Tibial nerve (tissue), 4 donors: ENCODE results near the gene ADAP1. TPM values are rescaled to one million over a fixed set of nuclear protein-coding genes. Genes with fewer than 3 reads are reported as not detected.
A peak's percentile ranks its signal among the peaks of the same experiment; 100 is the strongest.

Experiments used
- DNase-seq, 2 donors: peaks; one replicate each; pipeline ENCODE4 v3.0.0-alpha.2; 2019; ENCODE audit warnings: low spot score in 2 of 2
- H3K27ac ChIP-seq, 4 donors: fragments of 200-600 bp; sonication (generic) in 3 of 4; one replicate each; pipeline ENCODE4 v1.5.1; 2017 to 2019; ENCODE audit warnings: mild to moderate bottlenecking in 1 of 4
- H3K27me3 ChIP-seq, 2 donors: fragments of 200-600 bp; sonication (generic) in 1 of 2; one replicate each; pipeline versions ENCODE4 v1.5.1 to v1.6.0; 2017 to 2019
- H3K36me3 ChIP-seq, 3 donors: fragments of 200-600 bp; sonication (generic); one replicate each; pipeline ENCODE4 v1.5.1; 2018 to 2019
- H3K4me1 ChIP-seq, 4 donors: fragments of 200-600 bp; sonication (generic) in 3 of 4; one replicate each; pipeline ENCODE4 v1.5.1; 2017 to 2019
- H3K4me3 ChIP-seq, 4 donors: fragments of 200-600 bp; sonication (generic) in 3 of 4; one replicate each; pipeline ENCODE4 v1.5.1; 2017 to 2019; ENCODE audit warnings: mild to moderate bottlenecking in 1 of 4, moderate library complexity in 1 of 4
- H3K9me3 ChIP-seq, 4 donors: fragments of 200-600 bp; sonication (generic) in 3 of 4; one replicate each; pipeline ENCODE4 v1.5.1; 2017 to 2019
- CTCF ChIP-seq, 5 experiments: fragments of 200-600 bp in 3 of 5; fragments of 450-650 bp in 2 of 5; sonication (generic) in 3 of 5; IDR thresholded peaks; one replicate each; pipeline ENCODE4 v1.5.1; 2016 to 2019; ENCODE audit warnings: antibody characterized with exemption in 5 of 5, mild to moderate bottlenecking in 3 of 5, moderate library complexity in 2 of 5
- EP300 ChIP-seq, 2 donors: sonication (generic); formaldehyde crosslinking; IDR thresholded peaks; one replicate each; pipeline ENCODE4 v1.6.1; 2017; ENCODE audit warnings: antibody characterized with exemption in 2 of 2, mild to moderate bottlenecking in 1 of 2
- POLR2A ChIP-seq, 2 donors: fragments of 450-650 bp; IDR thresholded peaks; one replicate each; pipeline ENCODE4 v1.6.1; 2017; ENCODE audit warnings: antibody characterized with exemption in 2 of 2, mild to moderate bottlenecking in 2 of 2, moderate library complexity in 2 of 2
- WGBS, 2 donors: methylation state at CpG; one replicate each; pipeline ENCODE4 v1.1.5; 2018; 5-methylcytosine and 5-hydroxymethylcytosine counted together
- total RNA-seq, 4 donors: library from RNA; depleted of rRNA; stranded (reverse); fragments of >200 nt; gene quantifications; one replicate each; pipeline ENCODE4 v1.1.0, GENCODE V29; 2016

The ADAP1 gene
- total RNA-seq, 4 donors from 2014 or later, result 29.3 to 53.0 (median 39.6) TPM

GRCh38 chr7:990352-990932 lies 36.0 kb upstream of the ADAP1 start:
- no peak overlapping the region for H3K4me3 ChIP-seq
- H3K27me3 ChIP-seq, result peaks cover 0 to 41% of the 10 kb centered on the region in 2 donors
- no peaks in the 10 kb centered on the region for H3K9me3 ChIP-seq
- H3K36me3 ChIP-seq, result peaks cover 0 to 8% (median 0%) of the 10 kb centered on the region in 3 donors
- no peak for TF ChIP-seq CTCF (IDR thresholded peaks at IDR 0.05)
- TF ChIP-seq EP300 (IDR thresholded peaks at IDR 0.05), result no peak
- TF ChIP-seq POLR2A (IDR thresholded peaks at IDR 0.05), result no peak
- DNase-seq, result no peak
- peak overlapping the region in 1 of 4 donors; percentile 84 for H3K27ac ChIP-seq
- H3K4me1 ChIP-seq, result peaks cover 0 to 57% (median 16%) of the 10 kb centered on the region in 4 donors
- 82% methylated on average over 29 to 32 of the region's 36 CpGs for WGBS, 2 donors

- H3K27me3 ChIP-seq, result peaks cover 0 to 55% of the 10 kb centered on the region in 2 donors
- TF ChIP-seq EP300 (IDR thresholded peaks at IDR 0.05) (no peak), CTCF (IDR thresholded peaks at IDR 0.05) (no peak), POLR2A (IDR thresholded peaks at IDR 0.05) (no peak)
- WGBS, 2 donors, result 38 to 56% methylated on average over 8 to 15 of the region's 15 CpGs
- H3K27ac ChIP-seq, result peak overlapping the region in 1 of 4 donors; percentile 73
- H3K4me3 ChIP-seq, result no peak overlapping the region
- no peak for DNase-seq
- H3K4me1 ChIP-seq, result peaks cover 0 to 54% (median 16%) of the 10 kb centered on the region in 4 donors
- H3K36me3 ChIP-seq, result no peaks in the 10 kb centered on the region
- H3K9me3 ChIP-seq, result no peaks in the 10 kb centered on the region
These were observed 34.6 kb upstream of the ADAP1 start for GRCh38 chr7:988963-989529.

DNA sequence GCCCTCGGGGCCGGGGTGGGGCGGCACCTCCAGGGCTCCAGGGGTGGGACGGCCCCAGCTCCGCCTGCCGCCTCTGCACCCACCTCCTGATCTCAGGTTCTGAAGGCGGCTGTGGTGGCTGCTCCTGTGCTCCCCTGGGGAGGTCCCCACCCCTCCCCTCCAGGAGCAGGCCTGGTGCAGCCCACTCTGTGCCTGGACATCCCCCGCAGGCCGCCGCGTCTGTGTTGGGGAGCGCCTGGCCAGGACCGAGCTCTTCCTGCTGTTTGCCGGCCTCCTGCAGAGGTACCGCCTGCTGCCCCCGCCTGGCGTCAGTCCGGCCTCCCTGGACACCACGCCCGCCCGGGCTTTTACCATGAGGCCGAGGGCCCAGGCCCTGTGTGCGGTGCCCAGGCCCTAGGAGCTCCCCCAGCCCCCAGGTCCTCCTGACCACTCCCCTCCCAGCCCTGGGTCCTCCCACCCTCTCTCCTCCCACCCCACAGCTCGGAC lies 34.0 kb upstream of the ADAP1 start:
- no peaks in the 10 kb centered on the region for H3K9me3 ChIP-seq

GRCh38 chr7:987909-988308 lies 33.4 kb upstream of the ADAP1 start:
- TF ChIP-seq POLR2A (IDR thresholded peaks at IDR 0.05), result no peak
- no peak for TF ChIP-seq EP300 (IDR thresholded peaks at IDR 0.05)
- TF ChIP-seq CTCF (IDR thresholded peaks at IDR 0.05), result no peak
- DNase-seq, result no peak
- Histone ChIP-seq H3K9me3 (no peaks in the 10 kb centered on the region), H3K36me3 (no peaks in the 10 kb centered on the region), H3K4me3 (no peak overlapping the region), H3K27me3 (peaks cover 0 to 64% of the 10 kb centered on the region in 2 donors), H3K27ac (peak overlapping the region in 1 of 4 donors; percentile 73), H3K4me1 (peaks cover 0 to 48% (median 9%) of the 10 kb centered on the region in 4 donors)
- WGBS, 2 donors, result 31 to 36% methylated on average over 6 of the region's 6 CpGs

More for the DNA sequence above, 34.0 kb upstream of the ADAP1 start:
- no peaks in the 10 kb centered on the region for H3K36me3 ChIP-seq
- TF ChIP-seq POLR2A (IDR thresholded peaks at IDR 0.05) (no peak), EP300 (IDR thresholded peaks at IDR 0.05) (no peak), CTCF (IDR thresholded peaks at IDR 0.05) (no peak)
- H3K4me1 ChIP-seq, result peaks cover 0 to 49% (median 12%) of the 10 kb centered on the region in 4 donors
- peaks cover 0 to 59% of the 10 kb centered on the region in 2 donors for H3K27me3 ChIP-seq
- DNase-seq, result no peak
- no peak overlapping the region for H3K4me3 ChIP-seq
- WGBS, 2 donors, result 9 to 12% methylated on average over 17 to 23 of the region's 24 CpGs
- H3K27ac ChIP-seq, result peak overlapping the region in 1 of 4 donors; percentile 73
